NCI-H2029 (cell line): ENCODE measurements around the gene TMEM167A.
"Not testable (repeated sequence)": the region's sequence is repeated elsewhere in the genome, so short reads cannot be mapped to it uniquely, and the experiment has no call there.

Experiments
- DNase-seq: peaks from one replicate; lab custom pipeline; 2025; lab: John Stamatoyannopoulos, UW

Gene TMEM167A

DNA sequence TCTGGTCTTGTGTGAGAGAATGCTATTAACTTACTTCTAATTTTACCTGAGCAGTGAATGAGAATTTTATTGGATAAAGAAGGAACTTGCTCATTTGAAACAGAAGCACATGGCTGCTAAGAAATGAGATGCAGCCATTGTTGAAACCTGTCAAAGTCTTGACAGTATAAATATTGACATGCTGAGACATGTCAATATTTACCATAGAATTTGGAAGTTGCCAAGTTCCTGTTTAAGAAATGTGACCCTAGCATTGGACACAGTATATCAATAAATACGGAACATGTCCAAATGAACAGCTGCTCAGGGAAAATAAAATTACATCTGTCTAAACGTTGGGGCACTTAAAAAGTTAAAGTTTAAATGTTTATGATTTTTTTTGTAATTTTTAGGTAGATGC, 7.9 kb upstream of the TMEM167A start:
- peak; percentile 23 for DNase-seq

DNA sequence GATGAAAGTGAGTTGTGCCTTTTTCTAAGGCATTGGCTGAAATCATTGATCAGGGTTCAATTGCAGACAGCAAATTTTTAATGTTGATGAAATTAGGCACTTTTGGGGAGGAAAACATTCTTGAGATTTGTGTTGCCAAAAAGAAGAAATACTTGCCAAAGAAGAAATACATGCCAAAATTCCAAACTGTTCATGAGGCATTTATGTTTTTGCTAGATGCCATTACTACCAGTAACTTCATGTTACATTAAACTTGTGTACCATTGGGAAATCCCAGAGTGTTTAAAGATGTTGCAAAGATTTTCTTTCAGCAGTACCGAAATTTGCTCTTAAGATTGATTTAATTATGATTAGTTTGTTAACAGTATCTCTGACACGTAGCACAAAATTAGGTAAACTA, 7.1 kb upstream of the TMEM167A start:
- no peak for DNase-seq

DNA sequence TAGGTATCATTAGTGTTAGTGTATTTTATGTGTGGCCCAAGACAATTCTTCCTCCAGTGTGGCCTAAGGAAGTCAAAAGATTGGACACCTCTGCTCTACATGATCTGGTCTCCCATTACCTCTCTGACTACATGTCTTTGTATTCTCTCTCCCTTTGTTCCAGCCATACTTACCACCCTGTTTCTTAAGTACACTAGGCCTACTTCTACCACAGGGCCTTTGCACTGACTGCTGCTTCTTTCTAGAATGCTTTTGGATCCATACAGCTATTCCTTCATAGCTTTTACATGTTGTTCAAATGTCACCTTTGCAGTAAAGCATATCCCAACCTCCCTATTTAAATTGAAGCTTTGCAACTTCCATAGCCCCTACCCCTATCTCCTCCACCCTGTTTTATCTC, 5.6 kb upstream of the TMEM167A start:
- no peak for DNase-seq

DNA sequence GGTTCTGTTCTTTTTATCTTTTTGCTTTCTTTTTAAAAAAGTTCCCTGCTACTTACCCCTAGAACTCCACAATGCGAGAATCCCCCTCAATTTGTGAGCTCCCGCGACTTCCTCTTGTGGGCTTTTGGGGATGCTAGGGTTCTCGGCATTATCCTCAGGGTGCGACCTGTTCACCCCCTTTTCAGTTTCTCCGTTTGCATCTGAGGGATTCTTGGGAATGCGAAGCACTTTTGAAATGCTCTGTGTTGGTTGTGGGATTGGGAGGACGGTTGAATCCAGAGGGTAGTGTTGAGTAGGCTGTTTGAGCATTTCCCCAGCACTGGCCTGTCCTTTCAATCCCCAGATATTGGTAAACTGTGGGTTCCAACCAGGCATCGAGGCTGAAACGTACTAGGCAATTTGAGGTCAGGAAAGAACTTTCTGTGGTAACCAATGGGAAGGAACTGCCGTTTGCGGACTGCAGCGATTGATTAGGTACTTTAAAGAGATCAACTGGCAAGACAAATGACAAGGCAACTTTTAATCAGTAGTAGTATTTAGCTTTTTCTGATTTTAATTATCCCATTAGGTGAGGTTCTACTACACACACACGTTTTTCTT, 568 bp upstream of the TMEM167A start:
- no peak for DNase-seq

DNA sequence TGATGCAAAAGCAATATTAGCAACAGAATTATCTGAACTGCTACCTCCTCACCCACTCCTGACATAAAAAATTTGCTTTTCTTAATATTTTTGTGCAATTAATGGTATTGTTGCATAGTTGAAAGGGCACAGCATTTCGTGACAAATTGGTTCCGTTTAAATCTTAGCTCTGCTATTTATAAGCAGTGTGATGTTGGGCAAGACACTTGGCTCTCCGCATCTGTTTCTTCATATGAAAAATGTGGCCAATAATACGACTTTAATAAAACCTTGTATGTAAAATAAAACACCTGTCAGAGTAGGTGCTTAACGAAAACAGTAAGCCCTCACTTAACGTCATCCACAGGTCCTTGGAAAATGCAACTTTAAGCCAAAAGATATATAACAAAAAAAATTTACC, 4.2 kb downstream of the TMEM167A start:
- no peak for DNase-seq

DNA sequence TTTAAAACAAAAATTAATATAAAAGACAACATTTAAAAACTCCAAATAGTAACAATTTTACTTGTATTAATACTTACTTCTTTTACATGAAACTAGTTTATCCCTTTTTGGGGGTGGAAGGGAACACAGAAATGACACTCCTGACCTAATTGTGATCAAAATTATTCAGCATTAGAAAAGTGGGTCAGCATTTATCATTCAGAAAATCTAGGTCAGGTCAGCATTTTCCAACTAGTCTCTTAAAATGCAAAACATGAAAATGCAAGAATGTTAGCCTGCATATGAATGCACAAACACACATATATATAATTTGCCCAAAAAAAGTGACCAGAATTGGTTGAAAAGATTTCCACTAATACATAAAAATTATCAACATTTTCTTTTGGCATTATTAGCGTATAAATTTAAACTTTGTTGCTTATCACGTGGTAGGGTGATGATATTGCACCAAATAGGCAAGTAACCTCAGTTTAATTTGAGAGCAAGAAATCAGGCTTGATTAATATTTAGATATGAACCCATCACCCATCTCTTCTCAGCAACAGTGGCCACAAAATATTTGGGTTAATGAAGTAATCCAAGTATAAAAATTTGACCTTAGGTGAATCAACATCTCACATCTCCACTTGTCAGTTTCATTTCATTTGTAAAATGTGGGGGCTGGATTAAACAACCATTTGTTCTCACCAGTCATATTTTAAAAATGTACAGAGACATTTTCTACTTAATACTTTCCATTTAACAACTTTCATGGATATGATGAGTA, 5.7 kb downstream of the TMEM167A start:
- DNase-seq = no peak

DNA sequence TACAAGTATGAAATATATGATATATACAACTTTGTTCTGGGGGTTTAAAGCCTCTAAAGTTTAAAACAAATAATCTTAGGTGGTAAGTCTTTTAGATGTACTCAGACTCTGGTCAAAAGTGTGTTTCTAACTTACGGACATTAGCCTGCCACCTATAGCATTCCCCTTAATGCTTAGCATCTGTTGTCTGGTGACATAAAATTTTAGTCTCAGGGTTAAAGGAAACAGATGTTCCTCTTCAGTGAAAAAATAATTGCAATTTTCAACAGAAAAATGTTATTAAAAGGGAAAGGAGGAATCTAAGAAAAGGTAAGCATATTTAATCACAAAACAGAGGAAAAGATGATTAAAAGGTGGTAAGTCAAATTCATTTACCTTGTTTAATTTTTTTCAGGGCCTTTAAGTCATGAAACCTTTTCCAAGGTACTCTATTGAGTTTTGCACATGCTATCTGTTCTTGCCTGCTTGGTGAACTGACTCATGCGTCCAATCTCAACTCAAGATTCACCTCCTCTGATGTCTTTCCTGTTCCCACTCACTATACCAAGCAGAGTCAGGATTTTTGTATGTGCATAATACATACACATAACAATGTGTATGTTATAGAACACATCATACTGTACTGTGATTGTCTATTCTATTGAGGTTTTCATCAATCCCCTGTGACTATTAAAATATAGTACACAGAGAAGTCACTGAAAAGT, 7.9 kb downstream of the TMEM167A start:
- DNase-seq = no peak

DNA sequence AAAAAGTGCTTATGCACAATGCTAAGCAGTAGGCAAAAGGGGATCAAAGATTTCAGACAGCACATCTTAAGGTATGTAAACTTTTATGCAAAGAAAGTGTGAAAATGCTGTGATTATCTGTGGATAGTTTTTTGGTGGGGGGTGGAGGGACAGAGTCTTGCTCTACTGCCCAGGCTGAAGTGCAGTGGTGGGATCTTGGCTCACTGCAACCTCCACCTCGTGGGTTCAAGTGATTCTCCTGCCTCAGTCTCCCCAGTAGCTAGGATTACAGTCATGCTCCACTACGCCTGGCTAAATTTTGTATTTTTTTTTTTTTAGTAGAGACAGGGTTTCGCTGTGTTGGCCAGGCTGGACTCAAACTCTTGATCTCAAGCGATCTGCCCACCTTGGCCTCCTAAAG, 9.8 kb downstream of the TMEM167A start:
- DNase-seq = not testable (repeated sequence)

DNA sequence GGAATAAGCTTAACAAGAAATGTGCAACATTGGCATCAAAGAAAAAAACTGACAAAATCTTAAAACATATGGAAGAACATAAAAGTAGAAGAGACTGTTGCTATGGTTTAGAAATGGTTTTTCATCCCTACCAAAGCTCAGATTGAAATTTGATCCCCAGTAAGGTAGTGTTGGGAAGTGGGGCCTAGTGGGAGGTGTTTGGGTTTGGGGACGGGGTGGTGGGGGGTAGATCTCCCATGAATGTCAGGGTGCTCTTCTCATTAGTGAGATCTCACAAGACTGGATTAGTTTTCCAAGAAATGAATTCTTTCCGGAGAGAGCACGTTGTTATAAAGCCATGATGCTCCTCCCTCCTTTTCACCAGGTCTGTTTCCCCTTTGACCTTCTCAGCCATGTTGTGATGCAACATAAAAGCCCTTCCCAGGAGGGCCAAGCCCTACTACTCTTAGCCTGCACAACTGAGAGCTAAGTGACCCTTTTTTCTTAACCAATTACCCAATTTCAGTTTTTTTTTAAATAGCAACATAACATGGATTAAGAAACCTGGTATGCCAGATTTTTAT, 10.6 kb downstream of the TMEM167A start:
- DNase-seq = no peak

DNA sequence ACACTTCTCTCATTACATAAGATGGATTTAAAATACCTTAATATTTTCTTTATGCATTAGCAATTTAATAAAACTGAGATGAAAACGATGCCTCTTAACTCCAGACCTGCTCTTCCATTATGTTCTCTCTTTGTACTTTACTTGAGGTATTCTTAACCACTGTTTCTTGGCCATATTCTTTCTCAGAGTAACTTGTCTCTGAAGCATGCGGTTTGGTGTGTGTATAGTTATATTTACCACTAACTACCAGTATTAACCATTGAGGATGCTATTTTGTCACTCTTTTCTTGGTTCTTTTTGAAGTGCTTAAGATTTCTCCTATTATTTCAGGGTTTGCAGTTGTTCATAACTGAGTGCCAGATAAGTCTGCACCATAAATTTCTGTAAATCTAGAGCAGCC, 17.9 kb downstream of the TMEM167A start:
- DNase-seq = no peak

DNA sequence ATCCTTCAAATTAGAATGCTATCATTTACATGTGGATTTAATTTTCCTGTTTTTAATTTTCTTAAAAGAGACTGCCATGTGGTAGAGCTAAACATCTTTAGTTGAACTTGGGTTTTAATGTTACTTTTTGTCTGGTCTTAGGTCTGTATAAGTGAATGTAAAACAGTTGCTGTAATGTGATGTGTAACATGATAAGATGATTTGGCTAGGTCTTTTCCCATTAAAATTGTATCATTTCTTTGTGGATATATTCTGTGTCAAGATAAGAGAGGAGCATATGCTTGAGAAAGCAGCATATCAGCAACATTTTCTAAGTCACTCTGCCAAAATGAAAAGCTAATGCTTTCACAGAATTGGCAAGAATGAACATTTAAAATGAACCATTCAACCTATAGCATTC, 18.5 kb downstream of the TMEM167A start:
- DNase-seq = no peak

DNA sequence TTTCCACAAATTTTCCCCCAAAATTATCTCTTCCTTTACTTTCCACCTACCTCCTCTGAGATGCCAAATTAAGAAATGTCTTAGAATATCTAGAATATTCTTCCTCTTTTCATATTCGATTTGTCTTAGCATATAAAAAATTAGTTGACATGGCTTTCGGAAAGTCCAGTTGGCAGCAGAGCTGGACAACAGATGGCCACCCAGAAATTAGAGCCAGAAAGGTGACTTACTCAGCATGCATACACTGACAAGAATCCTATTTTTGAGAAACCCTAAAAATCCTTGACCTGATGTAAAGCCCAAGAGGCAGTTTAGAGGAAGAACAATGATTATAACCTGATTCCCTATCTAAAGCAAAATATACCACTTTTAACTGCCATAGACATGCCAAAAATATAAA, 22.0 kb downstream of the TMEM167A start:
- no peak for DNase-seq

DNA sequence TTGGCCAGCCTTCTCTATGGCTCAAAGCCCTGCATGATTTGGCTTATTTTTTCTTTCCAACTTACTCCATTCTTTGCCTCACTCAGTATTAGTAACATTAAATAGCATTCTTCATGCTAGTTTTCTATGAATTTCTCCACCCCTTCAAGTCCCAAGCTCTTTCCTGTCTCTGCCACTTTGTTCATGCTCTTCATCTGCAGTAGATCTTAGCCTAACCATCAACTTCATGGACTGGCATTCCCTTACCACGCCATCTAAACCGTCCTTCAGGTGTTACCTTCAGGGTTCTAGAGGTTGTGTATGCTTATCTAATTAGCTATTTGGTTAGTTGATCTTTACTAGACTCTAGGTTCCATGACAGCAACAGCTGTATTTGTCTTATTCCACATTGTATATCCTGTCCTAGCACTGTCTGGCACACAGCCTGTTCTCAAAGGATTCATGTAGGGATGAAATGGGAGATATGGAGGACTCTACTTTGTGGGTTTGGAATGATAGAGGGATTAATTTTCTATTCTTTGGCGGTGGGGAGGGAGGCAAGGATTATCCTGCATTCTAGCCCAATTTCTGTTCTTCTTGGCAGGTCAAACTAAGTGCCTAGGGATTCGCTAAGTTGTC, 26.4 kb downstream of the TMEM167A start:
- no peak for DNase-seq

DNA sequence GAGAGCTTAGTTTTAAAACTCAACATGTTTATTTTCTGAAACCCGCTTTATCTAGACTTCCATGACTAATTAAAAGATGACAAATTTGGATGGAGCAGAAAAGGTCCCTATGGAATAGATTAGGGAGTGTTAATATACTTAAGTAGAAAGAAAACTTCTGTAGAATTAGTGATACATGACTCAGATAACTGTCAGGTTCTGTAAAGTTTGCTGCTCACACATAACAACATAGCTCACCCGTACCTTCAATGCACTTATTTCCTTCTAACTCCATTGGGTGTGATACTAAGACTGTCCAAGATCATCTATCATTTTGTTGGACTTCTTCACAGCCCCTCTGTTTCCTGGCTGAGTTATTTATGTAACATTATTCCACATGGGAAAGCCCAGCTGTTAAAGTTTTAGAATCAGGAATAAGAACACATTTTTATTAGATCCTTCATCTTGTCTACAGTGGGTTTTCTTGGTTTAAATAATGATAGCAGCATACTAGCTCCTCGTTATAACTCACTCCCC, 27.8 kb downstream of the TMEM167A start:
- DNase-seq = no peak

DNA sequence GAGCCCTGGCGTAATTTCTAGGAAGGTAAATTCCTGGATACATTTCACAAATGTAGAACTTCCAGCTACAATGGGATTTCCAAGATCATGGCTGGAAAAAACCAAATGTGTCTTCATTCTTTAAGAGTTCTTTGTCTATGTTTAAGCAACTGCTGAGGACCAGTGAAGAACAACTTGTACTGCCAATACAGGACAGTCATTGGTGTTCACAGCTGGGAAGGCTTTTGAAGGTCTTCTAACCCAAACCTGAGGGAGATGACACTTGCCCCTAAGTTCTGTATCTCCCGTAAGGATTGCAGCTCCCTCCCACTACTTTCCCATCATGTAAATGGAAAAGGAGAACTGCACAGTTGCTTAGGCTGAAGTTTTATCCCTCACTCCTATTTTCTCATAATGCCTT, 28.4 kb downstream of the TMEM167A start:
- no peak for DNase-seq

DNA sequence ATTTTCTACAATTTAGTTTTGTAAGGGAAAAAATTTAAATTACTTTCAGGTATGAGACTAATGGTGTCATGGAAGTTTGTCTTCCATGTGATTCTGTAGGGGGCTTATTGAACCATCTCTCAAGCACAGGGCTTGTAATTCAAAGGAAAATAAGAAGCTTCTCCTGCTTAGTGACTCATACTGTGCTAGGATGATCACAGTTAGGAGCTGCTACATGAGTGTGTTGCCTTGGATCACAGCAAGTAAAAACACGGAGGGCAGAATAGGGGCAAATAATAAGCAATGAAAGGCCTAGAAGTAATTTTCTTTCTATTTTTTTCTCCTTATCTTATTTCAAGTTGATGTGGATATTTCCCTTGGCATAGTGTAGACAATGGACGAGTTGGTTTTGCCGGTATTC, 28.9 kb downstream of the TMEM167A start:
- no peak for DNase-seq

DNA sequence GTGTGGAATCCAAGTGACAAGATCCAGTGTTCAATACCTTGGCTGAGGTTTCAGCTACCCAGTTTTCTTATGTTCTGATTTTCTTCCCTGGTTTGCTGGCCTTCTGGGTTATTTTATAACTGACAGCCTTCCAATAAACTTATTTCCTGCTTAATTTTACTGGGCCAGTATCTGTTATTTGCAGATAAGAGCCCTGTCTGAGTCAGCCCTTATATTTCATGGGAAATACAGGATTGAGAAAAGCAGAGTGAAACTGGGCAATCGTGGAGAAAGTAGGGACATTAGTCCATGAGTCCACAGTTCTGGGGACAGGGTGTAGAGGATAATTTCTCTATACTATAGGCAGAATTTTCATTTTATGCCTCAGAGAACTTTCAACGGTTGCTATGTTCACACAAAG, 32.3 kb downstream of the TMEM167A start:
- DNase-seq = no peak

DNA sequence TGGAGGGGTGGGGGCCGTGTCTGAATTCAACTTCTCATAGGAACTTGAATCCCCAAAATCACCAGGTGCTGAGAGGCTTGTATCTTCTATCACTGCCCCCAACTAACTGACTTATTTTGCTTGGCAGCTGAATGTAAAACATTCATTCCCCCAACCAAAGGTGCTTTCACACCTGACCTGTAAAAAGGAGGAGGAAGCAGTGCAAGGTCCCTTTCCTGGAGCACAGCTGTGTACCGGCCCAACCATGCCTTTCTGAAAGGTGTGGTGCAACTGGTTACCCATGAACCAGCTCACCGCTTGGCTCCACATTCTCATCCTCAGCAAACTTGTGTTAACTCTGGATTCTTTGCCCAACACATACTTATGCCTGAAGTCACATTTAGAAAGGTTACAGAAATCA, 34.7 kb downstream of the TMEM167A start:
- DNase-seq = no peak

DNA sequence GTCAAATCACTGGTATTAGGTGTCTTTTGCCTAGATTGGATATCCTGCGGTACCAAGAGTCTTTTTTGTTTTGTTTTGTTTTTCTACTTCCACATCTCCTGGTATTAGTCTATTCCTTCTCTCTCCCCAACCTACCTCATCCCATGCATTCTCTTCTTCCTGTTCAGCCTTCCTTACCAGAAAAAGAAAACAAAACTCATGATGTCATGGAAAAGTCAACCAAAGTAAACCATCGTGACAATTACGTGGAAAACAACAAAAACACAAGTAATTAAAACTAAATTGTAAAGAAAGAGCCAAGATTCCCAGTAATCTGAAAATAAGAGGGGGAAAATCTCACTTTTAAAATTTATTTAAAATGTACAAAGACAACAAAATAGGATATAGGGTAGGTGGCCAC, 38.3 kb downstream of the TMEM167A start:
- DNase-seq = no peak

DNA sequence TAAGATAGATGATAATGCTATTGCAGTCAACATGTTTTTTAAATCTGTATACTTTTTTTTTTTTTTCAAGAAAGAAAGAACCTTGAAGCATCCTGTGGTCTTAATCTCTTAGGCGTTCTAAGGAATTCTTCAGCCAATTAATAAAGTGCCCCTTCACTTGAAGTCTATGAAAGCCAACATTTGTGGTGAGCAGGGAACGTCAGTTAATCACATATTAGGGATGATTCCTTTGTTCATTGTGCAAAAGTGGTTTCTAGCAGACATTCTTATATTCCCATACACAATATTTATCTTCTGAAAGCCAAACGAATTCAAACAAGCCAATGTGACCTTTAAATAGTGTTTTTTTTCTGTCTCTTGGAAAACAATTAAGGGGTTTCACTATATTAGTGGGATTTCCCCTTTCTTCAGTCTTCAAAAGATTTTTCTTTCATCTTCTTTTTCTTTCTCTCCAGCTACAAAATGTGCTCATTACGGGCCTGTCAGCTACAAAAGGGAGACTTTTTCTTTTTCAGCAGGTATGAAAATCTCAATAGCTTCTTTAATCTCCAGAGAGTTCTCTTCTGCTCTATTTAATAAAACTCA, 40.1 kb downstream of the TMEM167A start:
- no peak for DNase-seq

DNA sequence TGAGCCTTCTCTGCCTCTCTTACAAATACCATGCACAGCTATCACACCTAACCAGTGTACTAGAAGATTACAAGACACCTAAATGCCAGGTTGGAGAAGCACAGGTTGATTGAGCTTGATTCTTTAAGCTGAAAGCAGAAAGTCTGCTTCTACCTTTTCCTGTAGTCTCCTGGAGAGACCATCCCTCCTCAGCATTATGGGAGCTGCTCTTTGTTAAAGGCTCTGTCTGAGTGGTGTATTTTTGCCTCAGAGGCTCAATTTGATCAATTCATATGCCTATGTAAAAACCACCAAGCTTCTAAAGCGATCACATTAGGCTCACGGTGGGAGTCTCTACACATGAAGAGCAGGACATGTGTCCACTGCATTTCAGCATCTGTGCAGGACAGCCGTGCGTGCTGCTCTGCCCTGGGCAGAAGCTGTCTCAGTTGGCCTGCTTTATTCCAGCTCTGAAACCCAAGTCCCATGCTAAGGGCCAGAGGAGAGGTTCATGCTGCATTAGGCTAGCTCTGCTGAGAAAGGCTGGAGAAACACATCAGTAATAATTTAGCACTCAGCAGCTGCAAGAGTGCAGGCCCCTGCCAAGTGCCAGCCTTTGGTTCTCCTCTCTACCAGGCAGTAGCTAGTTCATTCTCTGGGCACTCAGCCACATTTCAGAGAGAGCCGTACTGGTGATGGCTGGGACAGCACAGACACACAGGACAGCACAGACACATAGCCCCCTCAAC, 41.7 kb downstream of the TMEM167A start:
- peak; percentile 60 for DNase-seq
